Mucosa of gallbladder (tissue), 1 donor: ENCODE results near the gene KCTD12. TPM values are rescaled to one million over a fixed set of nuclear protein-coding genes. Genes with fewer than 3 reads are reported as not detected.
"Not testable (repeated sequence)": the region's sequence is repeated elsewhere in the genome, so short reads cannot be mapped to it uniquely, and the experiment has no call there.

Experiments used
- DNase-seq: peaks from one replicate; pipeline ENCODE4 v3.0.0-alpha.2; 2020; ENCODE audit warnings: low spot score
- total RNA-seq: library from RNA; stranded (reverse); gene quantifications from one replicate; pipeline ENCODE4 v1.2.1, GENCODE V29; 2021
- donor health status: DM: no; HTN: no; CAD: no.

KCTD12 gene
- 77.3 TPM for total RNA-seq

DNA sequence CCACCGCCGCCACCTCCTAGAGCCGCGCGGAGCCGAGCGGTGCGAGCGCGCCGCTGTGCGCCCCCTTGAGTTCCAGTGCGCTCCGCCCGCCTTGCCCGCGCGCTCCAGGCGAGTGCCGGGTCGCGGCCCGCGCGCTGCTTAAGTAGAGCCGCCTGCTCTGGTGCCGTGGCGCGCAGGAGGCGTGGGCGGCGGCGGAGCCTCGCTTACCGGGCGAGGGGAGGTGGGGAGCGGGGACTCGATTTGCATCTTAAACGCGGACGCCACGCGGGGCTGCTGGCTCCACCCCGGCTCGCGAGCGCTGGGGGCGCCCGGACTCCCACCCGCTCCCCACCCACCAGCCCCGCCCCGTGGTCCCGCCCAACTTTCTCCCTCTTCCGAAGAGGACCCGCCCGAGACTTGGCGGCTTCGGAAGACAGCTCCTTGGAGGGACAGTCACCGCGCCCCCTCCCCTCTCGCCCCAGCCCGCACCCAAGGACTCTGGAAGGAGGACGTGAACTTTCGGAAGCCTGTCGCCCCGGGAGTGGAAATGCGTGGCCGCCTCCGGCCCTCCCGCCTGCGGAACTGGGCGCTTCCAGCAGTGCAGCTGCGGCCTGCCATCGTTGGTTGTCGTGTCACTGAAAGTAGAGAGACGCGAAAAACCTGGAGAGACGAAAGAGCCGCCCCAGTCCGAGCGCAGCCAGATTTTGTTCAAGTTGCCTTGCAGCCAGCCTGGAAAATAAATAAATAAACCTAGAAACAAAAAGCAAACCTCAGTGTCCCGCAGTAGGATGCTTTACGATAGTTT, at the start of gene KCTD12:
Gene KCTD12, minus strand, starts transcription at position 114 of the 784 bp plus-strand sequence. CDS start 257 bp downstream, outside the sequence.
- peak; percentile 82 for DNase-seq

DNA sequence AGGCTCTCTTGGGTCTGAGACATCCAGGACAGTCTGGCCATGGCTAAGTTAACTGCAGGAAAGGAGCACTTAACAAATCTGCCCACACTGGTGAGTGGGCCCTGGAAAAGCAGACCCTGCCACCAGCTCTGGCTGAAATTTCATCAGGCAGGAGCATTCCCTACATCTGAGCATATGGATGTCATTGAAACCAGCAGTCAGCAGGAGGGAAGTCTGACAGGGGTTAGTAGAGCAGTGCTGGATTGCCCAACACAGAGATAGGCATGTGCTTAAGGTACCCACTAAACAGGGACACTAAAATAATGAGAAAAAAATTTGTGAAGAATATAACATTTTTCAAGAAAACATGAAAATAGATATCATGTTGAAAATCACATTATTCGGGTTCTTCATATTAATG, 48.5 kb upstream of the KCTD12 start:
- no peak for DNase-seq

DNA sequence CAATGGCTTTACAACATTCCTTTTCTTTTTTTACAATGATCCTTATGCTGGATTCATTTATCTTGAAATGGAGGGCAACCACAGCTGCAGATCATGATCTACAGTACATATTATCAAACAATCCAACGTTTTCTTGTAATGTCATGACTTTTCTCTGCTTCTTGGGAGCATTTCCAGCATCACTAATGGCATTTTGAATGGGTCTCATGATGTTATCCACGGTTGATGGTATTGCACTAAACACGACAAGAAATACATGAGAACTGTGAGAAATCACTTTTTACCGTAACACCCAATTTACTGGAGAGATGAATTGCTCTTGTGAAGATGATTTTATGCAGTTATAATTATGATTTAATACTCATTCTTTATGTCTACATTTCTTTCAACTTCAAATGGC, 45.9 kb upstream of the KCTD12 start:
- no peak for DNase-seq

DNA sequence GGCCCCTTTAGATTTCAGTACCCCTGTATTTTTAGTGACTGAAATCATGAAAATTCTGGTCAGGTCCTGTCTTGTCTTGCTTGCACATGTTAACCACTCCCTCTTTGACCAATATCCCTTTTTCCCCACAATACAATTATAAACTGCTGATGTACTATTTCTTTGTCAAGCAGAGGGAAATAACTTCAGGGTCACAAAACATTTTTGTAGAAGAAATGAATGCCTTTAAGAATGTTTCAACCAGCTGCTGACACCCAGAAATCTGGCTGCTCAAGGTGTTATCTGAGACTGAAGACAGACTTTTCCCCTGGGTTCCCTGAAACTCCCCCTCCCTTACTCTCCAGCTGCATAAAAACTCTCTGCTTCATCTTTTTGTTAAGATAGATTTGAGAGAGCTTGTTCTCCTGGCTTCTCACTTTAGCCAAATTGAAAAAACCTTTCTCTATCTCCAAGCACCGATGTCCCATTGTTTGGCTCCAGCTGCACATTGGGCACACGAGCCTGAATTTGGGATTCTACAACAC, 43.7 kb upstream of the KCTD12 start:
- no peak for DNase-seq

DNA sequence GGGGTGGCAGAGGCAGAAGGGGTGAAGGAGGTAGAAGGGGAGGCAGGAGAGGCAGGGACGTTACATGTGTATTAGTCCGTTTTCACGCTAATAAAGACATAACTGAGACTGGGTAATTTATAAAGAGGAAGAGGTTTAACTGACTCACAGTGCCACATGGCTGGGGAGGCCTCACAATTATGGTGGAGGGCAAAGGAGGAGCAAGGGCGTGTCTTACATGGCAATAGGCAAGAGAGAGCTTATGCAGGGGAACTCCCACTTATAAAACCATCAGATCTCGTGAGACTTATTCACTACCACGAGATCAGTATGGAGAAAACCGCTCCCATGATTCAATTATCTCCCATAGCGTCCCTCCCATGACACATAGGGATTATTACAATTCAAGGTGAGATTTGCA, 43.1 kb upstream of the KCTD12 start:
- DNase-seq = no peak

DNA sequence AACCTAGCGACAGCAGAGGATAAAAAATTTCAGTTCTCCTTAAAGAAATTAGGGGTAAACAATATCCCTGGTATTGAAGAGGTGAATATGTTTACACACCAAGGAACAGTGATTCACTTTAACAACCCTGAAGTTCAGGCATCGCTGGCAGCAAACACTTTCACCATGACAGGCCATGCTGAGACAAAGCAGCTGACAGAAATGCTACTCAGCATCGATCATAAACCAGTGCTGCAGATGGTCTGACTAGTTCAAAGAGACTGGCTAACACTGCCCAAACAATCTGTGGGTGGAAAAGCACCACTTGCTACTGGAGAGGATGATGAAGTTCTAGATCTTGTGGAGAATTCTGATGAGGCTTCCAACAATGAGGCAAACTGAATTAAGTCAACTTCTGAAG, 42.3 kb upstream of the KCTD12 start:
- DNase-seq = no peak

DNA sequence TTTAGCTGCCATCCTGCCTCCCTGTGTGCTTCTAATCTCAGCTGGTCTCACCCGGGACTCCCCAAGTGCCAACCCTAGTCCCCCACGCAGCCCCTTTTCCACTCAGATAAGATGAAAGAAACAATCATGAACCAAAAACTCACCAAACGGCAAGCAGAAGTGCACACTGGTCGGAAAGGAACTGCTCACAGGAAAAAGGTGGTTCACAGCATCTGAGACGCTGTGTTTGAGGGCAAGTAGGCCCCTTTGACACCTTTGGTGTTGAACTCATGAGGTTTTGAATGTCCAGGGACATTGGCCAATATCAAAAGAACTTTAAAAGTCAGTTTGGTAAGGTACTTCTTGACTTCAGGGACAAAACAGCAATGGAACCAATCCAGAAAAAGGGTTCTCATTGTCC, 41.8 kb upstream of the KCTD12 start:
- no peak for DNase-seq

DNA sequence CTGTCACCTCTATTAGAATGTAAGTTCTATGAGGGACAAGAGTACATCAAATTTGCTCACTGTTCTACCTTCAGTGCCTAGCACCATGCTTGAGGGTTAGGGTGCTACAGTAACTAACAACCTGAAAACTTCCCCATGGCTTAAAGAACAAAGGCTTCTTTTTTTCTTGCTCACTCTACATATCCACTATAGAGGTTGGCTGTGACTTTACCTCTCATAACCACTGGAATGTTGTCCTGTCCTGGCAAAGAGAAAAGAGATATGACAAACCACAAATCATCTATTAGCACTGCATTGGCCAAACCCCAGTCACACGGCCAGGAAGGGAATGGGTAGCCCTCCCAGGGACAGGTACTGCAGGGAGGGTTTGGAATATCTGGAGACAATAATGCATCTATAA, 38.9 kb upstream of the KCTD12 start:
- no peak for DNase-seq

DNA sequence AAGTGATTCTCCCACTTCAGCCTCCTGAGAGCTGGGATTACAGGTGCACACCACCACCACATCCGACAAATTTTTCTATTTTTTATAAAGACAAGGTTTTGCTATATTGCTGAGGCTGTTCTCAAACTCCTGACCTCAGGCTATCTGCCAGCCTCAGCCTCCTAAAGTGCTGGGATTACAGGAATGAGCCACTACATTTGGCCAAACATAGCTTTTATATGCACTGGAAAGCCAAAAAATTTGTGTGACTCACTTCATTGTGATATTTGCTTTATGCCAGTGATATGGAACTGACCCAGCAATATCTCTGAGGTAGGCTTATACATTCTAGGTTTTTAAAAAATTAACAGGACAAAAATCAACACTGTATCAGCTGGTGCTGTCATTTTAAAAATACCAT, 35.3 kb upstream of the KCTD12 start:
- DNase-seq = no peak

DNA sequence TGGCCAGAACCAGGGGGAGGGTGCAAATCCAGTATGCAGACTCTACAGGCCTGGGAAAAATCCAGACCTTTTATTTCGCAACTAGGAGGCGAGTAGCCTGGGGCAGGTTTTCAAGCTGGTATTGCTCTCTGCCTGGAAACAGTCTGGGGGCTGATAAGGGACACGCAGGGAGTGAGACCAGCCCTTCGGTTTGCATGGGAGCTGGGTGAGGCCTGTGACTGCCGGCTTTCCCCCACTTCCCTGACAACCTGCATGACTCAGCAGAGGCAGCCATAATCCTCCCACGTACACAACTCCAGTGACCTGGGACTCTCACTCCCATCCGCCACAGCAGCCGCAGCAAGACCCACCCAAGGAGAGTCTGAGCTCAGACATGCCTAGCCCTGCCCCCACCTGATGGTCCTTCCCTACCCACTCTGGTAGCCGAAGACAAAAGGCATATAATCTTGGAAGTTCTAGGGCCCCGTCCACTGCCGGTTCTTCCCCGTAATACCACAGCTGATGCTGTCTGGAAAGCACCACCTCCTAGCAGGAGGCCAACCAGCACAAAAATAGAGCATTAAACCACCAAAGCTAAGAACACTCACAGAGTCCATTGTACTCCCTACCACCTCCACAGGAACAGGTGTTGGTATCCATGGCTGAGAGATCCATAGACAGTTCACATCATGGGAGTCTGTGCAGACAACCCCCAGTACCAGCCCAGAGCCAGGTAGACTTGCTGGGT, 31.7 kb upstream of the KCTD12 start:
- DNase-seq = peak; percentile 14

DNA sequence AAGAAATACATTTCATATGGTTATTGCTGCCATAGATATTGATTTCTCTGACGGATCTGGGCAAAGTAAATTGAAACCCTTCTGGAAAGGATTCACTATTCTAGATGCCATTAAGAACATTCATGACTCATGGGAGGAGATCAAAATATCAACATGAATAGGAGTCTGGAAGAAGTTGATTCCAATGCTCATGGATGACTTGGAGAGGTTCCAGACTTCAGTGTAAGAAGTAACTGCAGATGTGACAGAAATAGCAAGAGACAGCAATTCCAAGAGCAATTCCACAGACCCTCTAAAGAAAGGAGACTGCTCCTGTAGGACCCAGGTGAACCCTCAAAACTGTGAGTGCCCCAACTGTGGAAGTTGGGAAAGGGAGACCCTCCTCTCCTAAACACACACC, 30.9 kb upstream of the KCTD12 start:
- DNase-seq = no peak

DNA sequence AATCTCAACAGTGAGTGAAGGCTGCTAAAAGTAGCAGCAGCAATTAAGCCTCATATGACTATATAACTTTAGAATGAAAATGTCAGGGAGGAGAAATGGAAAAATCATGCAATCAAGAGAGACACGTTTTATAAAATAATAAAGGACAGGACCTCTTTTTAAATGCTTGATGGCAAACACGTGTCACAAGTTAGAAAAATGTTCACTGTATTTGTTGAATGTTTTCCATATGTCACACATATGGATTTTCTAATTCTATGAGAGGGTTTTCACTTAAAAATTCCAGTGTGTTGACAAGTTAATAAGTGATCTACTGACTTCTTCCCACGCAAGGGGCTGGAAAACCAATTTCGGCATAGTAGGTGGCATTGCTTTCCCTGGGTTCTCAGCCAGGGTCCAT, 27.7 kb upstream of the KCTD12 start:
- DNase-seq = no peak

DNA sequence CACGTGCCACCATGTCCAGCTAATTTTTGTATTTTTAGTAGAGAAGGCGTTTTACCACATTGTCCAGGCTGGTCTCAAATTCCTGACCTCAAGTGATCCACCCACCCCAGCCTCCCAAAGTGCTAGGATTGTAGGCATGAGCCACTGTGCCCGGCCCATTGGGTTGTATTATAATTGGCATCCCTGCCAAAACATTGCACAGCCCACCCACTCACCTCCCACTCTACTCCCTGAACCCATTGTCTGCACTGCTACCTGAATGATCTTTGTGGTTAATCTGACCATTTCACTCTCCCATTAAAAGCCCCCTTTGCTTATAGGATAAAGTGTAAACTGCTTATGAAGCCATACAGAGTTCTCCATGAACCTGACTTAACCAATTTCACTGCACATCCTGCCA, 26.3 kb upstream of the KCTD12 start:
- no peak for DNase-seq

DNA sequence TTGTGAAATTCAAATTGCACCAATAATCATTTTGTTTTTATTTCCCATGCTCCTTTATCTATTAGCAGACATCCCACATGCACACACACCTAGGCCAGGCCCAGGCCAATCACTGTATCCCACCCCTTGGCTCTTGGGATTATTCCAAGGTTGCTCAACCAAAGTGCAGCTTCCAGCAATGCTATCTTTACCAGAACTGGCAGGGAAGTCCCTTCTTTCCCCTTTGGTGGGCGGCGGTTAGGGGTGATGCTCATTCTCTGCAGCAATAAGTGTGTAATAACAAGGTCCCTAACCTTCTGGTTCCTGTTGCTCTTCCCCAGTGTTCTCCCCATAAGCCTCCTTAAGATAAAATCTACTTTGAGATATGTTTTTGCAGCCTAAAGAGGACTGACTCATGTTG, 18.3 kb upstream of the KCTD12 start:
- DNase-seq = no peak

DNA sequence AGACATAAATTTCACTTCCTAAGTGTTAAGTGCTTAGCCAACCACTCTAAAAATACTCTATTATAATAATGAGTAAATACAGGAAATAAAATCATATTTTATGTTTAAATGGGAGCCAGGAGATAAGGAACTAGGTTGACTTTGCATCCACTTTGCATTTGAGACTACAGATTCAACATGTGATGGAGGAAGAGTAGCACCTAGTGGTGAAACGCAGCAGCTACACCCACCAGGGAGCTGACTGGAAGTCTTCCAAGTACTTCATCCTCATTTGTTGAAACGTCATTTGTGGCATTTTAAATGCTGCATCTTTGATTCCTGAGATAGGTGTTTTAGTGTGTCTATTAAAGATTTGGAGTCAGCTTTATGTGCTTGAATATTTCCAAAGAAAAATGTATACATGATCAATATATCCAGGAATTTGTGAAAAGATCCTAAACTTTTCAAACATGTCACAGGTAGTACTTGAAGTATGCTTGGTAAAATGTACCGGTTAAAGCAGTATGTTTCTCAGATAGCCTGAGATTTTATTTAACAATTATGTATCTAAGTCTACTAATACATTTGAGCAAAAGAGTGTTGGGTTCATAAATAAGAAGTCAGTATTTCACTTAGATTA, 17.4 kb upstream of the KCTD12 start:
- peak; percentile 68 for DNase-seq

DNA sequence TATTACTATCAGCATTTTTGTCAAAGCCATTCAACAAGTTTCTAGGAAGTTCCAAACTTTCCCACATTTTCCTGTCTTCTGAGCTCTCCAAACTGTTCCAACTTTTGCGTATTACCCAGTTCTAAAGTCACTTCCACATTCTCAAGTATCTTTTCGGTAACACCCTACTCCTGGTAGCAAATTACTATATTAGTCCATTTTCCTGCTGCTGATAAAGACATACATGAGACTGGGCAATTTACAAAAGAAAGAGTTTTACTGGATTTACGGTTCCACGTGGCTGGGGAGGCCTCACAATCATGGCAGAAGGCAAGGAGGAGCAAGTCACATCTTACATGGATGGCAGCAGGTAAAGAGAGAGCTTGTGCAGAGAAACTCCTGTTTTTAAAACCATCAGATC, 12.9 kb upstream of the KCTD12 start:
- not testable (repeated sequence) for DNase-seq

DNA sequence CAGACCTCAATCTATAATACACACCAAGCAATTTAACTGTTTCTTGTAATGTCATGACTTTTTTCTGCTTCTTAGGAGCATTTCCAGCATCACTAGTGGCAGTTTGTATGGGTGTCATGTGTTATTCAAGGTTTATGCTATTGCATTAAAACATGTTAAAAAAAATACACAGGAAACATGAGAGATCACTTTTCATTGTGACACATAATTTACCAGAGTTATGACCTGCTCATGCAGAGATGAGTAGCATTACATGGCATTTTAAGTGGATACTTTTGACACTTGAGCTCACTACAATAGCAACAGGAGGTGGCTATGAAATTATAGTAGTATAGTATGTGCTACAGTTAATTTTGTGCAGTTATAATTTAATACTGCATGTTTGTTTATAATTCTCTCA, 11.0 kb upstream of the KCTD12 start:
- DNase-seq = not testable (repeated sequence)

DNA sequence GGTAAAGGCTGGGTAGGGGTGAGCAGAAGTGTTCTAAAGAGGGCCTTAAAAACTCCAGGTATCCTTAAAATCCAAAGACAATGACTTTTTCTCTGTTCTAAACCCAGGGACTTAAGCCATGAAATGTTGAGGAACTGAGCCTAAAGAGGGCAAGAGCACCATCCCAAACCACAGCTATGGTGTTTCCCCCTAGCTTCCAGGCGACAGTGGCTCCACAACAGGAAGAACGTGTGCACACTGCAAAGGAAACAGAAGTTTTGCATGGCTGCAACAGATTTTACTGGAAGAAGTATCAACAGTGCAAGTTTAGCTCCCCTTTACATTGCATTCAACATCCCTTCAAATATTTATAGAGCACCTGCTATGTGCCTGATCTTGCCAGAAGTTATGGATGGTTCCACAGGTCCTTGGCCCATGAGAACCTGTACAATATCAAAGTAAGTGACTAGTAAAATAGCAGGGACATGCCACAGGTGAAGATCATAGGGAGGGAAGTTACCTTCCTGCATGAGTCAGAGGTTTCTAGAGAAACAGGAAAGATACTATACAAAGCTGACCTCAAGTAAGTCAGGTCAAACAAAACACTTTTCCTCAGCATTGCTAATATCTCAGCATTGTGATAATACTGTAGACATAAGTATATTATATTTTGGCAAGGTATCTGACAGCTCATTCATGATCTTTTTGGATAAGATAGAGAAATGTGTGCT, 8.4 kb upstream of the KCTD12 start:
- no peak for DNase-seq

DNA sequence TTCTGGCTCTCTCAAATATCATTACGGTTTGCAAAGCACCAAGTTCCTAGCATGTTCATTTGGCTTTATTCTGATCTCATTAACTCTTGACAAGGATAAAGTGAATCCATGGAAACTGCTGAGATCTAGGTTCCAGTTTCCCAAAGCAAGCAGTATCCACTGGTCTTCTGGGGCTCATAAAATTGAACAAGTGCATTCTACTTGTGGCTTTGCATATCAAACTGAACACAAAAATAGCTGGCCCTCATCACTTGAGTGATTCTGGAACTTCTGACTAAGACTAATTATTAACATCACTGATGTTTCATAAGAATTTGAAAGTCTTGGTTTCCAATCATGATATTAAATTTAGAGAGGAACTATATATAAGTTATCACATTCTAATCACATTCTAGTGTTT, 6.3 kb upstream of the KCTD12 start:
- no peak for DNase-seq

DNA sequence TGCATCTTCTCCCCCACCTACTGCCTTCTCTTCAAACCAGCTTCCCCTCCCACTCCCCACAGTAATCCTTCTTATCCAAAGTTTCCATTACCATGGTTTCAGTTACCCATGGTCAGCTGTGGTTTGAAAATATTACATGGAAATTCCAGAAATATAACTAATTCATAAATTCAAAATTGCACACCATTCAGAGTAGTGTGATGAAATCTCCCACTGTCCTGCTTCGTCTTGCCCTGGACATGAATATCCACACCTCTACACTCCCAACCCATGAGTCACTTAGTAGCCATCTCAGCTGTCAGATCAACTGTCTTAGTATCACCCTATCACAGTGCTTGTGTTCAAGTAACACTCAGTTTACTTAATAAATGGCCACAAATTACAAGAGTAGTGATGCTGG, 3.8 kb upstream of the KCTD12 start:
- DNase-seq = no peak

DNA sequence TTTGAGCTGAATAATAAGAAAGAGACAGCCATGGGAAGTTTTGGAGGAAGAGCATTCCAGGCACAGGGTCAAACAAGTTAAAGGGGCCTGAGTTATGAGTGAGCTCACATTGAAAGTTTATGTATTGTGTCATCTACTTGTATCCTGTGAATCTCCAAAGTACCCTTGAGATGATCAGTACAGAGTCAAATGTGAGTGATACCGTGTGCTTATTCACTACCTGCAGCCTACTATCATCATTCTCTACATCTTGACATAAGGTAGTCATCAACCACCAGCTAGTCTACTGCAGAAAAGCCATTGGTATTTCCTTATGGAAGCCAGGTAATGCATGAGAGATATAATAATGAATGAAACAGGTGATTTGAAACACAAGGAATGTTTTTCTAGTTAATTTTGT, 3.0 kb upstream of the KCTD12 start:
- DNase-seq = no peak

DNA sequence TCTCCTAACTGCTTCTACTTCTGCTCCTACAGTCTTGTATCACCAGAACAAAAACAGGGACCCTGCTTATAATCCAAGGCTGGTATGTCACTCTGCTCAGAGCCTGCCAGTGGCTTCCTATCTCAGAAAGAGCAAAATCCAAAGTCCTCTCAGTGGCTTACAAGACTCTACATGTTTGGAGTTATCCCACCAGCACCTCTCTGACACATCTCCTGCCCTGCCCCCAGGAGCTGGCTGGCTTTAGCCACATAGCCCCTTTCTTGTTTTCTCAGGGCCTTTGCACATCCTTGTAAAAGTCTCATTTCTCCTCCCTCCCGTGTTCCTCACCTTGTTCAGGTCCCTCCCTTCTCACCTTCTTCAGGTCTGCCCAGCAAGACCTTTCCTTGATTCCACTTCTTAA, 2.2 kb upstream of the KCTD12 start:
- no peak for DNase-seq
